ENCODE measurements around the gene NWD2.

DNA sequence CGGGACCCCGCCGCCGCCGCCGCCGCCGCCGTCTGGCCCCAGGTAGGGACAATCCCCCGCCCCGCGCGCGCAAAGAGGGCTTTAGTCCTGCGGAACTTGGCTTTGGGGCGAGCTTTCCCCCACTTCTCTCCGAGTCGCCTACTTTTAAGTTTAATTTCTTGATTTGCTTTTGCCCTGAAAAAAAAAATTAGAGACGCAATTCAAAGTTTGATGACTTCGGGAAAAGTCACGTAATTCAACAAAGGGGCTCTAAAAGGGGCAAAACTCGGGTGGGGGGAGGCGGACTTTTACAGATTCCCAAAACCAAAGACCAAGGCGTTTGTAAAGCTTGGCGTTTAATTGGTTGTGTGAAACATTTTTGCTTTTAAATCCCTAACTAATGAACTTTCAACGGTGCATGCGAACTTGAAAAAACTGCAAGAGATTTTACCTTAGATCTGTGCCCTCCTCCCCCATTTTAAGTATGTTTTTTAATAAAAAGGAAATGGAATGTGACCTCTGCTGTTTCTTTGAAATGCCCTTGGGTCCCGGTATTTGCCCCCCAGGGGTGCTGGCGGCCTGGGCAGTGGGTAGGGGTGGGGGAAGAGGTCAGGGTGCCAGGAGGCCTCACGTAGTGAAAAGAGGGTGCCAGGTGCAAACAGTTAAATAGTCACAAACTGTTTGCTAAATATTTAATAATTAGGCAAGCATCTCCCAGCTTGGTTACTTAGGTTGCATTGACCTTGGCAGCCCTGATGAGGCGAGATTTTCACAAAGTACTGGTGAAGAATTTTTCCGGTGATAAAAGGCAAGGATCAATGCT is 209.7 kb downstream of the NWD2 start:
- TF ChIP-seq, protein P1, sequence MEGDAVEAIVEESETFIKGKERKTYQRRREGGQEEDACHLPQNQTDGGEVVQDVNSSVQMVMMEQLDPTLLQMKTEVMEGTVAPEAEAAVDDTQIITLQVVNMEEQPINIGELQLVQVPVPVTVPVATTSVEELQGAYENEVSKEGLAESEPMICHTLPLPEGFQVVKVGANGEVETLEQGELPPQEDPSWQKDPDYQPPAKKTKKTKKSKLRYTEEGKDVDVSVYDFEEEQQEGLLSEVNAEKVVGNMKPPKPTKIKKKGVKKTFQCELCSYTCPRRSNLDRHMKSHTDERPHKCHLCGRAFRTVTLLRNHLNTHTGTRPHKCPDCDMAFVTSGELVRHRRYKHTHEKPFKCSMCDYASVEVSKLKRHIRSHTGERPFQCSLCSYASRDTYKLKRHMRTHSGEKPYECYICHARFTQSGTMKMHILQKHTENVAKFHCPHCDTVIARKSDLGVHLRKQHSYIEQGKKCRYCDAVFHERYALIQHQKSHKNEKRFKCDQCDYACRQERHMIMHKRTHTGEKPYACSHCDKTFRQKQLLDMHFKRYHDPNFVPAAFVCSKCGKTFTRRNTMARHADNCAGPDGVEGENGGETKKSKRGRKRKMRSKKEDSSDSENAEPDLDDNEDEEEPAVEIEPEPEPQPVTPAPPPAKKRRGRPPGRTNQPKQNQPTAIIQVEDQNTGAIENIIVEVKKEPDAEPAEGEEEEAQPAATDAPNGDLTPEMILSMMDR (conservative IDR thresholded peaks at IDR 0.05; ENCODE audit: low read length) = no peak
- no peak for TF ChIP-seq EZH2phosphoT487 (IDR thresholded peaks at IDR 0.05; ENCODE audit: borderline replicate concordance)
